IMR-90 (cell line): ENCODE measurements around the gene CNNM2. TPM values are rescaled to one million over a fixed set of nuclear protein-coding genes. Genes with fewer than 3 reads are reported as not detected.

Experiments used
- ATAC-seq: fragments of 200-7000 bp; cut with Tn5 transposase; 2 replicates; pipeline ENCODE4 v1.9.1; 2020; ENCODE audit warnings: low read depth, mild to moderate bottlenecking, moderate library complexity
- BruUV-seq: library from RNA; stranded (reverse); fragments of 400-500 nt; replicated peaks from 2 replicates; lab custom pipeline; 2021; lab: Mats Ljungman, UMichigan
- CTCF ChIA-PET: fragments of 300-600 bp; formaldehyde crosslinking; extraction: SDS; loops from one replicate; lab custom pipeline; 2021; ENCODE audit warnings: antibody characterized with exemption; lab: Yijun Ruan, JAX
- POLR2A ChIA-PET: fragments of 300-600 bp; sonication (Branson Sonifier 250); formaldehyde crosslinking; loops from one replicate; lab custom pipeline; 2022; ENCODE audit warnings: antibody characterized with exemption; ENCODE audit not compliant: unreplicated experiment; lab: Charles Lee
- DNase-seq: peaks from one replicate; pipeline ENCODE4 v3.0.0; 2013
- H2AFZ ChIP-seq: replicated peaks from 2 replicates; pipeline ENCODE3; 2013; ENCODE audit warnings: low read length, mild to moderate bottlenecking; ENCODE audit not compliant: poor library complexity
- H2AK5ac ChIP-seq: 2 replicates; pipeline ENCODE4 v1.6.1; 2013; ENCODE audit warnings: low read depth, low read length, inconsistent platforms
- H2AK9ac ChIP-seq: replicated peaks from 2 replicates; pipeline ENCODE3; 2013; ENCODE audit warnings: mild to moderate bottlenecking, low read depth, low read length, moderate library complexity; ENCODE audit not compliant: poor library complexity
- H2BK120ac ChIP-seq: 2 replicates; pipeline ENCODE4 v1.6.1; 2013; ENCODE audit warnings: low read depth, low read length, inconsistent platforms
- H2BK15ac ChIP-seq: 3 replicates; pipeline ENCODE4 v1.6.1; 2013; ENCODE audit warnings: low read depth, low read length, inconsistent platforms
- H2BK20ac ChIP-seq: 2 replicates; pipeline ENCODE4 v1.6.1; 2013; ENCODE audit warnings: low read depth, mild to moderate bottlenecking, inconsistent platforms, low read length, moderate library complexity
- H2BK5ac ChIP-seq: 2 replicates; pipeline ENCODE4 v1.6.1; 2013; ENCODE audit warnings: mild to moderate bottlenecking, low read depth, low read length, inconsistent platforms; ENCODE audit not compliant: poor library complexity, severe bottlenecking
- H3K14ac ChIP-seq: replicated peaks from 2 replicates; pipeline ENCODE4 v1.6.1; 2013; ENCODE audit warnings: low read depth, low read length, inconsistent platforms
- H3K18ac ChIP-seq: 2 replicates; pipeline ENCODE4 v1.6.1; 2013; ENCODE audit warnings: low read depth, low read length, control low read depth
- H3K23ac ChIP-seq: 2 replicates; pipeline ENCODE4 v1.6.1; 2013; ENCODE audit warnings: low read depth, low read length, inconsistent platforms
- H3K27ac ChIP-seq: 2 replicates; pipeline ENCODE4 v1.5.1; 2013; ENCODE audit warnings: mild to moderate bottlenecking, control low read depth, low read length; ENCODE audit not compliant: insufficient read depth
- H3K27me3 ChIP-seq: 2 replicates; pipeline ENCODE4 v1.6.1; 2013; ENCODE audit warnings: low read length; ENCODE audit not compliant: control insufficient read depth, insufficient read depth
- H3K36me3 ChIP-seq: 2 replicates; pipeline ENCODE4 v1.6.1; 2013; ENCODE audit warnings: low read length, mixed read lengths; ENCODE audit not compliant: control insufficient read depth, insufficient read depth
- H3K4ac ChIP-seq: 2 replicates; pipeline ENCODE4 v1.6.1; 2013; ENCODE audit warnings: low read depth, low read length, inconsistent platforms
- H3K4me1 ChIP-seq: 2 replicates; pipeline ENCODE4 v1.6.1; 2013; ENCODE audit warnings: low read length, mixed read lengths; ENCODE audit not compliant: control insufficient read depth, insufficient read depth
- H3K4me2 ChIP-seq: 2 replicates; pipeline ENCODE4 v1.6.1; 2013; ENCODE audit warnings: low read depth, mild to moderate bottlenecking, control low read depth, low read length, moderate library complexity
- H3K4me3 ChIP-seq: 2 replicates; pipeline ENCODE4 v1.5.1; 2013; ENCODE audit warnings: low read depth, mild to moderate bottlenecking, control low read depth, low read length, moderate library complexity; ENCODE audit not compliant: insufficient read depth
- H3K56ac ChIP-seq: 2 replicates; pipeline ENCODE4 v1.6.1; 2013; ENCODE audit warnings: low read length, inconsistent platforms; ENCODE audit not compliant: insufficient read depth; ENCODE audit errors: extremely low read depth
- H3K79me1 ChIP-seq, 2 experiments: 2 replicates each; pipeline ENCODE4 v1.6.1; 2013; ENCODE audit warnings: low read length in 2 of 2, inconsistent platforms in 1 of 2, low read depth in 1 of 2
- H3K9ac ChIP-seq: 2 replicates; pipeline ENCODE4 v1.6.1; 2013; ENCODE audit warnings: low read depth, low read length, control low read depth
- H3K9me1 ChIP-seq: 2 replicates; pipeline ENCODE4 v1.6.1; 2013; ENCODE audit warnings: low read length, inconsistent platforms; ENCODE audit not compliant: insufficient read depth
- H3K9me3 ChIP-seq: 2 replicates; pipeline ENCODE4 v1.6.1; 2013; ENCODE audit warnings: low read length; ENCODE audit not compliant: control insufficient read depth, insufficient read depth
- H4K20me1 ChIP-seq: 2 replicates; pipeline ENCODE4 v1.6.1; 2013; ENCODE audit warnings: low read length, inconsistent platforms; ENCODE audit not compliant: insufficient read depth
- H4K5ac ChIP-seq: 2 replicates; pipeline ENCODE4 v1.6.1; 2013; ENCODE audit warnings: mild to moderate bottlenecking, low read depth, low read length, control low read depth
- H4K8ac ChIP-seq, 2 experiments: 2 replicates each; pipeline ENCODE4 v1.6.1; 2013; ENCODE audit warnings: low read depth in 2 of 2, low read length in 2 of 2, control low read depth in 1 of 2, inconsistent platforms in 1 of 2
- H4K91ac ChIP-seq: 2 replicates; pipeline ENCODE4 v1.6.1; 2013; ENCODE audit warnings: low read depth, low read length, inconsistent platforms; ENCODE audit not compliant: insufficient read depth
- CEBPB ChIP-seq: IDR thresholded peaks from 2 replicates; pipeline ENCODE4 v1.6.1; 2012; ENCODE audit warnings: low read depth, low read length, improper control_type of control experiment
- ELK1 ChIP-seq: fragments of 150-350 bp; IDR thresholded peaks from 2 replicates; pipeline ENCODE4 v1.6.1; 2016; ENCODE audit warnings: low read depth, mild to moderate bottlenecking, low read length, moderate library complexity, borderline replicate concordance
- FOS ChIP-seq: fragments of 150-350 bp; IDR thresholded peaks from 2 replicates; pipeline ENCODE4 v1.6.1; 2016; ENCODE audit warnings: low read depth, low read length
- WGBS, 2 experiments: methylation state at CpG; one replicate each; pipeline versions ENCODE4 v1.1.5 to v1.1.7; 2013; ENCODE audit warnings: missing lambda C conversion rate in 2 of 2; ENCODE audit not compliant: insufficient read length in 1 of 2; ENCODE audit errors: extremely low coverage in 2 of 2; 5-methylcytosine and 5-hydroxymethylcytosine counted together
- dilution Hi-C: fragments of 300-500 bp; cut with HindIII; formaldehyde crosslinking; loops from one replicate; pipeline ENCODE4 v1.14.3; 2018; ENCODE audit warnings: low sequenced_read_pairs; ENCODE audit not compliant: unreplicated experiment
- in situ Hi-C: fragments of 300-500 bp; cut with MboI; formaldehyde crosslinking; loops from 3 replicates; pipeline ENCODE4 v1.14.3; 2019; ENCODE audit warnings: low sequenced_read_pairs, inconsistent platforms, mixed read lengths
- intact Hi-C: fragments of 100-400 bp; cut with micrococcal nuclease; formaldehyde crosslinking; loops from 2 replicates; pipeline ENCODE4 v1.10.0; 2022
- polyA plus RNA-seq, 3 experiments: library from polyadenylated mRNA; depleted of rRNA; stranded (reverse); fragments of >200 nt; gene quantifications; 2 replicates each; pipeline ENCODE4 v1.2.3, GENCODE V29; 2012; ENCODE audit warnings: low replicate concordance in 1 of 3
- total RNA-seq: library from RNA; depleted of rRNA; stranded (reverse); fragments of >200 nt; gene quantifications from 2 replicates; pipeline ENCODE4 v1.2.3, GENCODE V29; 2012
- TF ChIP-seq, protein P1 (sequence below): fragments of 150-350 bp; IDR thresholded peaks from 2 replicates; pipeline ENCODE4 v1.6.1; 2017; ENCODE audit warnings: mild to moderate bottlenecking, antibody characterized with exemption, low read length, low read depth

The CNNM2 gene
- total and polyA plus RNA-seq, 2 of the 4 experiments (the other 2 are of a cell fraction): 4.7 to 5.6 TPM

- peaks cover 5% of the 10 kb centered on the region; the same call in 1 of the 2 replicates for H4K20me1 ChIP-seq
- WGBS, 2 experiments: no CpG with 5 or more reads among the region's 8 CpGs
- peak overlapping the region in 1 of 2 experiments; percentile 35; a peak in 1 of 4 replicates for H4K8ac ChIP-seq
- H3K9me3 ChIP-seq: no peaks in the 10 kb centered on the region
- H3K79me1 ChIP-seq: peaks cover 9 to 52% of the 10 kb centered on the region in 2 experiments; a peak in 3 of 4 replicates
- in situ Hi-C loops: no loop called here
- H3K56ac ChIP-seq: no peak overlapping the region
- 0 out of 2 replicates have a peak, but pooled peaks have one; percentile 10 for TF ChIP-seq FOS
- TF ChIP-seq, protein P1, sequence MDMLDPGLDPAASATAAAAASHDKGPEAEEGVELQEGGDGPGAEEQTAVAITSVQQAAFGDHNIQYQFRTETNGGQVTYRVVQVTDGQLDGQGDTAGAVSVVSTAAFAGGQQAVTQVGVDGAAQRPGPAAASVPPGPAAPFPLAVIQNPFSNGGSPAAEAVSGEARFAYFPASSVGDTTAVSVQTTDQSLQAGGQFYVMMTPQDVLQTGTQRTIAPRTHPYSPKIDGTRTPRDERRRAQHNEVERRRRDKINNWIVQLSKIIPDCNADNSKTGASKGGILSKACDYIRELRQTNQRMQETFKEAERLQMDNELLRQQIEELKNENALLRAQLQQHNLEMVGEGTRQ: no peak
- TF ChIP-seq ELK1: no peak
- TF ChIP-seq CEBPB: peak; percentile 85
- H3K36me3 ChIP-seq: no peaks in the 10 kb centered on the region
- peak overlapping the region; percentile 69 for H3K14ac ChIP-seq
- peak overlapping the region; percentile 29; the same call in 1 of the 2 replicates for H3K23ac ChIP-seq
- H3K4me3 ChIP-seq: peak overlapping the region; percentile 39; the same call in 1 of the 2 replicates
- intact Hi-C loops: no loop called here
- H2AK9ac ChIP-seq: no peak overlapping the region
- peak overlapping the region; percentile 80 for H2BK120ac ChIP-seq
- ChIA-PET POLR2A (interaction anchor here (0.5 kb wide), 1 partner anchor 505 kb away, joined by 4 read pairs; the partner anchor contains the start of gene NEURL1), CTCF (interaction anchor here (1.1 kb wide), 1 partner anchor 9 kb away, joined by 6 read pairs; no protein-coding TSS in a partner anchor)
- H3K27ac ChIP-seq: peak overlapping the region; percentile 66; the same call in 1 of the 2 replicates
- no TSS peak for BruUV-seq
- DNase-seq: peak; percentile 94
- H2BK15ac ChIP-seq: peak overlapping the region; percentile 16; the same call in 1 of the 3 replicates
- H3K9me1 ChIP-seq: peaks cover 3% of the 10 kb centered on the region
- H2BK5ac ChIP-seq: peak overlapping the region; percentile 84
- H3K4me1 ChIP-seq: peaks cover 5% of the 10 kb centered on the region
- peak overlapping the region; percentile 26 for H3K4ac ChIP-seq
- peak overlapping the region; percentile 87; the same call in 1 of the 2 replicates for H3K18ac ChIP-seq
- no peak overlapping the region for H2AFZ ChIP-seq
- no peaks in the 10 kb centered on the region for H3K27me3 ChIP-seq
- H3K4me2 ChIP-seq: peak overlapping the region; percentile 96
- ATAC-seq: peak; percentile 91
- peak overlapping the region; percentile 21; the same call in 1 of the 2 replicates for H3K9ac ChIP-seq
- H4K5ac ChIP-seq: peak overlapping the region; percentile 69; the same call in 1 of the 2 replicates
- dilution Hi-C loops: no loop called here
- H2AK5ac ChIP-seq: peak overlapping the region; percentile 74; the same call in 1 of the 2 replicates
- peak overlapping the region; percentile 43 for H4K91ac ChIP-seq
- peak overlapping the region; percentile 86; the same call in 1 of the 2 replicates for H2BK20ac ChIP-seq
These were observed 70.6 kb downstream of the CNNM2 start for GRCh38 chr10:102988404-102989314.
